Measurements from ENCODE around the gene CDIPT. TPM values are rescaled to one million over a fixed set of nuclear protein-coding genes. Genes with fewer than 3 reads are reported as not detected.
"Not testable (repeated sequence)": the region's sequence is repeated elsewhere in the genome, so short reads cannot be mapped to it uniquely, and the experiment has no call there.

CDIPT gene
- total RNA-seq, 1 donor from 2014 or later, result 24.5 TPM

GRCh38 chr16:29837841-29838240 lies 25.2 kb downstream of the CDIPT start:
- no peak overlapping the region for H3K9ac ChIP-seq (ENCODE audit: low read depth in 1 of 3, low read length in 3 of 3)
- no peaks in the 10 kb centered on the region for H3K9me3 ChIP-seq (ENCODE audit: control insufficient read depth in 3 of 3, low read length in 3 of 3)
- no peak overlapping the region for H3K27ac ChIP-seq (ENCODE audit: low read depth, low read length)
- H3K36me3 ChIP-seq (ENCODE audit: control insufficient read depth in 3 of 3, insufficient read depth in 3 of 3, low read length in 3 of 3), result peaks cover 53 to 67% (median 56%) of the 10 kb centered on the region in 3 donors
- H3K4me3 ChIP-seq (ENCODE audit: low read length in 3 of 3), result no peak overlapping the region
- H3K4me1 ChIP-seq (ENCODE audit: control insufficient read depth in 3 of 3, insufficient read depth in 3 of 3, low read length in 3 of 3), result no peaks in the 10 kb centered on the region
- no peaks in the 10 kb centered on the region for H3K27me3 ChIP-seq (ENCODE audit: control insufficient read depth in 3 of 3, insufficient read depth in 3 of 3, low read length in 3 of 3)

DNA sequence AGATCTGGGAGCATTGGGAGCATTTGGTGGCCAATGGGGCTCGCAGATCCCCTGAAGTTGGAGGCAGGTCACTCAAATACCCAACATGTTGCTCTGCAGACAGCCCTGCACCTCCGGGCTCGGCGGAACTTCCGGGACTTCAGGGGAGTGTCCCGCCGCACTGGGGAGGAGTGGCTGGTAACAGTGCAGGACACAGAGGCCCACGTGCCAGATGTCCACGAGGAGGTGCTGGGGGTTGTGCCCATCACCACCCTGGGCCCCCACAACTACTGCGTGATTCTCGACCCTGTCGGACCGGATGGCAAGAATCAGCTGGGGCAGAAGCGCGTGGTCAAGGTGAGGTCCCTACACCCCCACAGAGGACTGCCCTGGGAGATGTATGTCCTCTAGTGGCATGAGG lies 26.4 kb downstream of the CDIPT start:
- peaks cover 0 to 1% (median 1%) of the 10 kb centered on the region in 3 donors for H3K4me1 ChIP-seq (ENCODE audit: control insufficient read depth in 3 of 3, insufficient read depth in 3 of 3, low read length in 3 of 3)
- H3K9ac ChIP-seq (ENCODE audit: low read depth in 1 of 3, low read length in 3 of 3), result no peak overlapping the region
- no peak overlapping the region for H3K27ac ChIP-seq (ENCODE audit: low read depth, low read length)
- H3K9me3 ChIP-seq (ENCODE audit: control insufficient read depth in 3 of 3, low read length in 3 of 3), result no peaks in the 10 kb centered on the region
- H3K4me3 ChIP-seq (ENCODE audit: low read length in 3 of 3), result no peak overlapping the region
- peaks cover 44 to 59% (median 49%) of the 10 kb centered on the region in 3 donors for H3K36me3 ChIP-seq (ENCODE audit: control insufficient read depth in 3 of 3, insufficient read depth in 3 of 3, low read length in 3 of 3)
- no peaks in the 10 kb centered on the region for H3K27me3 ChIP-seq (ENCODE audit: control insufficient read depth in 3 of 3, insufficient read depth in 3 of 3, low read length in 3 of 3)

DNA sequence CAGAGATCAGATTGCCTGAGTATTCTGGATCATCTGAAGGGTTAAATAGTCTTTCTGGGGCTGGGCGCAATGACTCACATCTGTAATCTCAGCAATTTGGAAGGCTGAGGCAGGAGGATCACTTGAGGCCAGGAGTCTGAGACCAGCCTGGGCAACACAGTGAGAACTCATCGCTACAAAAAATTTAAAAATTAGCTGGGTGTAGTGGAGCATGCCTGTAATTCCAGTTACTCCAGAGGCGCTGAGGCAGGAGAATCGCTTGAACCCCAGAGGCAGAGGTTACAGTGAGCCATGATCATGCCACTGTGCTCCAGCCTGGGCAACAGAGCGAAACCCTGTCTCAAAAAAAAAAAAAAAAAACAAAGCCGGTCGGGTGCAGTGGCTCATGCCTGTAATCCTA lies 27.1 kb downstream of the CDIPT start:
- Histone ChIP-seq H3K36me3 (ENCODE audit: control insufficient read depth in 3 of 3, insufficient read depth in 3 of 3, low read length in 3 of 3) (peaks cover 38 to 53% (median 46%) of the 10 kb centered on the region in 3 donors), H3K4me3 (ENCODE audit: low read length in 3 of 3) (no peak overlapping the region), H3K27me3 (ENCODE audit: control insufficient read depth in 3 of 3, insufficient read depth in 3 of 3, low read length in 3 of 3) (no peaks in the 10 kb centered on the region), H3K9ac (ENCODE audit: low read depth in 1 of 3, low read length in 3 of 3) (no peak overlapping the region), H3K27ac (ENCODE audit: low read depth, low read length) (no peak overlapping the region), H3K9me3 (ENCODE audit: control insufficient read depth in 3 of 3, low read length in 3 of 3) (no peaks in the 10 kb centered on the region), H3K4me1 (ENCODE audit: control insufficient read depth in 3 of 3, insufficient read depth in 3 of 3, low read length in 3 of 3) (peaks cover 0 to 6% (median 6%) of the 10 kb centered on the region in 3 donors)

GRCh38 chr16:29834079-29834478 lies 28.9 kb downstream of the CDIPT start:
- Histone ChIP-seq H3K9me3 (ENCODE audit: control insufficient read depth in 3 of 3, low read length in 3 of 3) (no peaks in the 10 kb centered on the region), H3K9ac (ENCODE audit: low read depth in 1 of 3, low read length in 3 of 3) (no peak overlapping the region), H3K4me3 (ENCODE audit: low read length in 3 of 3) (no peak overlapping the region), H3K36me3 (ENCODE audit: control insufficient read depth in 3 of 3, insufficient read depth in 3 of 3, low read length in 3 of 3) (peaks cover 29 to 46% (median 41%) of the 10 kb centered on the region in 3 donors), H3K27ac (ENCODE audit: low read depth, low read length) (no peak overlapping the region), H3K4me1 (ENCODE audit: control insufficient read depth in 3 of 3, insufficient read depth in 3 of 3, low read length in 3 of 3) (peaks cover 3 to 8% (median 8%) of the 10 kb centered on the region in 3 donors), H3K27me3 (ENCODE audit: control insufficient read depth in 3 of 3, insufficient read depth in 3 of 3, low read length in 3 of 3) (no peaks in the 10 kb centered on the region)

DNA sequence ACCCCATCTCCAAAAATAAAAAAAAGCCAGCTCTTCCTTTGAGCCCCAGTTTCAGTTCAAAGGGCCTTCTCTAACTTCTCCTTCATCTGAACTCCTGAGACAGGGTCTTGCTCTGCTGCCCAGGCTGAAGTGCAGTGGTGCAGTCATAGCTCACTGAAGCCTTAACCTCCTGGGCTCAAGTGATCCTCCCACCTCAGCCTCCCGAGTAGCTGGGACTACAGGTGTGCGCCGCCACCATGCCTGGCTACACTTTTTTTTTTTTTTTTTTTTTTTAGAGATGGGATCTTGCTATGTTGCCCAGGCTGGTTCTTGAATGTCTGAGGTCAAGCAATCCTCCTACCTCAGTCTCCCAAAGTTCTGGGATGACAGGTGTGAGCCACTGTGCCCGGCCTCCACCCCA lies 29.8 kb downstream of the CDIPT start:
- H3K9ac ChIP-seq (ENCODE audit: low read depth in 1 of 3, low read length in 3 of 3); H3K4me1 ChIP-seq (ENCODE audit: control insufficient read depth in 3 of 3, insufficient read depth in 3 of 3, low read length in 3 of 3); H3K9me3 ChIP-seq (ENCODE audit: control insufficient read depth in 3 of 3, low read length in 3 of 3); H3K27ac ChIP-seq (ENCODE audit: low read depth, low read length); H3K4me3 ChIP-seq (ENCODE audit: low read length in 3 of 3); H3K27me3 ChIP-seq (ENCODE audit: control insufficient read depth in 3 of 3, insufficient read depth in 3 of 3, low read length in 3 of 3): not testable (repeated sequence)
- H3K36me3 ChIP-seq (ENCODE audit: control insufficient read depth in 3 of 3, insufficient read depth in 3 of 3, low read length in 3 of 3), result peaks cover 29 to 42% (median 41%) of the 10 kb centered on the region in 3 donors

DNA sequence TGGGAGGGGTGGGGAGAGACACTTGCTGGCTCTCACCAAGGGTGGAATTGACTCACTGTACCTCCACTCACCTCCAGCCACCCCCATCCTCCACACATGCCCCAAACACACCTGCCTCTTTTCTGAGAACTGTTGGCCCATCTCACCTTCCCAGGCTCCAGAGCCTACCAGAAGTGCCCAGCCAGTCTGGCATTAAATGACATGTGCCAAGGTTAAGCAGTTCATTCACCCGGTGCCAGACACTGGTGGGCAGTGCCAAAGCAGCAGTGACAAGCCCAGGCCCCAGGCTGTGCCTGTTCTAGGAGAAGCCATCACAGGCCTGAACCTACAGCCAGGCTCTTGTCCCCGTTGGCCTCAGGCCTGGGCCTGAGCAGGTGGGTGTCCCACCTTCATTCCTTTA lies 31.5 kb downstream of the CDIPT start:
- no peaks in the 10 kb centered on the region for H3K27me3 ChIP-seq (ENCODE audit: control insufficient read depth in 3 of 3, insufficient read depth in 3 of 3, low read length in 3 of 3)
- H3K4me3 ChIP-seq (ENCODE audit: low read length in 3 of 3), result no peak overlapping the region
- H3K27ac ChIP-seq (ENCODE audit: low read depth, low read length), result no peak overlapping the region
- H3K9ac ChIP-seq (ENCODE audit: low read depth in 1 of 3, low read length in 3 of 3), result no peak overlapping the region
- no peaks in the 10 kb centered on the region for H3K9me3 ChIP-seq (ENCODE audit: control insufficient read depth in 3 of 3, low read length in 3 of 3)
- peaks cover 19 to 27% (median 26%) of the 10 kb centered on the region in 3 donors for H3K36me3 ChIP-seq (ENCODE audit: control insufficient read depth in 3 of 3, insufficient read depth in 3 of 3, low read length in 3 of 3)
- H3K4me1 ChIP-seq (ENCODE audit: control insufficient read depth in 3 of 3, insufficient read depth in 3 of 3, low read length in 3 of 3), result peaks cover 3 to 8% (median 8%) of the 10 kb centered on the region in 3 donors

GRCh38 chr16:29830774-29831173 lies 32.3 kb downstream of the CDIPT start:
- H3K4me1 ChIP-seq (ENCODE audit: control insufficient read depth in 3 of 3, insufficient read depth in 3 of 3, low read length in 3 of 3), result peaks cover 8 to 14% (median 14%) of the 10 kb centered on the region in 3 donors
- H3K36me3 ChIP-seq (ENCODE audit: control insufficient read depth in 3 of 3, insufficient read depth in 3 of 3, low read length in 3 of 3), result peaks cover 17 to 26% (median 24%) of the 10 kb centered on the region in 3 donors
- no peak overlapping the region for H3K27ac ChIP-seq (ENCODE audit: low read depth, low read length)
- H3K4me3 ChIP-seq (ENCODE audit: low read length in 3 of 3), result no peak overlapping the region
- no peaks in the 10 kb centered on the region for H3K27me3 ChIP-seq (ENCODE audit: control insufficient read depth in 3 of 3, insufficient read depth in 3 of 3, low read length in 3 of 3)
- no peaks in the 10 kb centered on the region for H3K9me3 ChIP-seq (ENCODE audit: control insufficient read depth in 3 of 3, low read length in 3 of 3)
- no peak overlapping the region for H3K9ac ChIP-seq (ENCODE audit: low read depth in 1 of 3, low read length in 3 of 3)

DNA sequence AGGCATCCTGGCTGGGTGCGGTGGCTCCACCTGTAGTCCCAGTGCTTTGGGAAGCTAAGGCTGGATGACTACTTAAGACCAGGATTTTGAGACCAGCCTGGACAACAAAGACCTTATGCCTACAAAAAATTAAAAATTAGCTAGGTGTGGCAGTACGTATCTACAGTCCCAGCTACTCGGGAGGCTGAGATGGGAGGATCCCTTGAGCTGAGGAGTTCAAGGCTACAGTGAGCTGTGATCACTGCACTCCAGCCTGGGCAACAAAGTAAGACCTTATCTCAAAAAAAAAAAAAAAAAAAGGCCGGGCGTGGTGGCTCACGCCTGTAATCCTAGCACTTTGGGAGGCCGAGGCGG lies 36.7 kb downstream of the CDIPT start:
- Histone ChIP-seq H3K4me1 (ENCODE audit: control insufficient read depth in 3 of 3, insufficient read depth in 3 of 3, low read length in 3 of 3) (peaks cover 38 to 46% (median 41%) of the 10 kb centered on the region in 3 donors), H3K36me3 (ENCODE audit: control insufficient read depth in 3 of 3, insufficient read depth in 3 of 3, low read length in 3 of 3) (peaks cover 0 to 9% (median 7%) of the 10 kb centered on the region in 3 donors), H3K27ac (ENCODE audit: low read depth, low read length) (no peak overlapping the region), H3K4me3 (ENCODE audit: low read length in 3 of 3) (peak overlapping the region in 1 of 3 donors; percentile 15), H3K9me3 (ENCODE audit: control insufficient read depth in 3 of 3, low read length in 3 of 3) (no peaks in the 10 kb centered on the region), H3K9ac (ENCODE audit: low read depth in 1 of 3, low read length in 3 of 3) (no peak overlapping the region), H3K27me3 (ENCODE audit: control insufficient read depth in 3 of 3, insufficient read depth in 3 of 3, low read length in 3 of 3) (no peaks in the 10 kb centered on the region)

DNA sequence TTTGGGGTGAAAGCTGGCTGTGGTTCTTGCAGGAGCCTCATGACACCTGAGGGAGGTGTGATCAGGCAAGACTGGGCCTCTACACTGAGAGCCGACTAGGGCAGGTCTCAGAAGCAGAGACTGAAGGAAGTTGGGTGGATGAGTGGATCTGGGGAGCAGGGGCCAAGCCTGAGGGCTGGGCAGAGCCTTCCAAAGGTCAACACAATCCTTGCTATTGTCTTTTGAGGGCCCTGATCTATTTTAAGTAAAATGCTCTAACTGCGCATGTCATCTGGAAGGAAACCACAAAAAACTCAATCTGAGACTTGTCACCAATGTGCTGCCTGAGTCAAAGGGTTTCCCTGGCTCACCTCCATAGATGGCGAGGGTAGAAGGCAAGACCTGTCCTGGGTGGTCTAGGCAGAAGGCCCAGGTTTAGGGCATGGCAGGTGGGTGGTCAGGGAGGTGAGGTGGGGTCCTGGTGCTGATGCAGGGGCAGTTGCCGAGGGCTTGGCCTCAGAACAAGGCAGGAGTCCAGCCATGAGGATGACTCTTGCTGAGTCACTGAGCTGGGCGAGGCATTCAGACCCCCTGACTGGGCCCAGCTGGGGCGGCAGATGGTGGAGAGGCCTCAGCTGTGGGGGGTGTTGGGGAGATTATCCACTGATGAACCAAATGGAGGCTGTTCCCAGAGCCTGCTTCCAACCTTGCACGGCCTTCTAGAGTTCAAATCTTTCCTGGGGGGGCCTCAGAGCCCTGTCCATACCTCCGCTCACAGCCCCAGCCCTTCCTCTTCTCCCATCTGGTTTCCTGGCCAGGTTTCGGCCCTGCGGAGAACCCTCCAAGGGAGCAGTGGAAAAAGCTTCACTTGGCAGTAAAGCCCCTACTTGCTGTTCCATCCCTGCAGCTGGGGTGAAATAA lies 37.6 kb downstream of the CDIPT start:
- Histone ChIP-seq H3K9me3 (ENCODE audit: control insufficient read depth in 3 of 3, low read length in 3 of 3) (no peaks in the 10 kb centered on the region), H3K27me3 (ENCODE audit: control insufficient read depth in 3 of 3, insufficient read depth in 3 of 3, low read length in 3 of 3) (no peaks in the 10 kb centered on the region), H3K9ac (ENCODE audit: low read depth in 1 of 3, low read length in 3 of 3) (peak overlapping the region in 2 of 3 donors; percentile 50 to 57), H3K36me3 (ENCODE audit: control insufficient read depth in 3 of 3, insufficient read depth in 3 of 3, low read length in 3 of 3) (peaks cover 0 to 5% (median 4%) of the 10 kb centered on the region in 3 donors), H3K27ac (ENCODE audit: low read depth, low read length) (peak overlapping the region; percentile 69), H3K4me1 (ENCODE audit: control insufficient read depth in 3 of 3, insufficient read depth in 3 of 3, low read length in 3 of 3) (peaks cover 48 to 53% (median 49%) of the 10 kb centered on the region in 3 donors), H3K4me3 (ENCODE audit: low read length in 3 of 3) (peak overlapping the region in 2 of 3 donors; percentile 35 to 56)

DNA sequence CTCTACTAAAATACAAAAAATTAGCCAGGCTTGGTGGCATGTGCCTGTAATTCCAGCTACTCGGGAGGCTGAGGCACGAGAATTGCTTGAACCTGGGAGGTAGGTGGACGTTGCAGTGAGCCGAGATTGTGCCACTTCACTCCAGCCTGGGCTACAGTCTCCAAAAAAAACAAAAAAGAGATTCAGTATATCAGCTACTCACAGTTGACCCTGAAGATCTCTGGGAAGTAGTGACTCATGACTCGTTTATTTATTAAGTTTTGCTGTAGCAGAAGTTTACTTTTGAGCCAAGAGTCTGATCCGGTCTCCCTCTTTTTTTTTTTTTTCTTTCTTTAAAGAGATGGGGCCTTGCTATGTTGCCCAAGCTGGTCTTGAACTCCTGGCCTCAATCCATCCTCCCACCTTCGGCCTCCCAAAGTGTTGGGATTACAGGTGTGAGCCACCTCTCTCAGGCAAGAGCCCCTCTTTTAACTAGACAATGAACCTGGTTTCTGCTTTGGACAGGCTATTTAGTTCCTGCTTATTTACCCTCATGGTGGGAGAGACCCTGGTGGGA lies 38.4 kb downstream of the CDIPT start:
- H3K27me3 ChIP-seq (ENCODE audit: control insufficient read depth in 3 of 3, insufficient read depth in 3 of 3, low read length in 3 of 3), result no peaks in the 10 kb centered on the region
- peak overlapping the region in 1 of 3 donors; percentile 56 for H3K4me3 ChIP-seq (ENCODE audit: low read length in 3 of 3)
- peak overlapping the region; percentile 69 for H3K27ac ChIP-seq (ENCODE audit: low read depth, low read length)
- peak overlapping the region in 1 of 3 donors; percentile 57 for H3K9ac ChIP-seq (ENCODE audit: low read depth in 1 of 3, low read length in 3 of 3)
- H3K36me3 ChIP-seq (ENCODE audit: control insufficient read depth in 3 of 3, insufficient read depth in 3 of 3, low read length in 3 of 3), result peaks cover 0 to 2% (median 2%) of the 10 kb centered on the region in 3 donors
- H3K9me3 ChIP-seq (ENCODE audit: control insufficient read depth in 3 of 3, low read length in 3 of 3), result no peaks in the 10 kb centered on the region
- peaks cover 52 to 60% (median 54%) of the 10 kb centered on the region in 3 donors for H3K4me1 ChIP-seq (ENCODE audit: control insufficient read depth in 3 of 3, insufficient read depth in 3 of 3, low read length in 3 of 3)

Measured in skeletal muscle tissue (tissue), 4 donors.